SK-N-DZ (cell line): Measurements from ENCODE around the gene DNAJC1.

Experiments
- DNase-seq: peaks from one replicate; pipeline ENCODE4 v3.0.0-alpha.2; 2015; ENCODE audit warnings: low spot score

DNAJC1 gene

DNA sequence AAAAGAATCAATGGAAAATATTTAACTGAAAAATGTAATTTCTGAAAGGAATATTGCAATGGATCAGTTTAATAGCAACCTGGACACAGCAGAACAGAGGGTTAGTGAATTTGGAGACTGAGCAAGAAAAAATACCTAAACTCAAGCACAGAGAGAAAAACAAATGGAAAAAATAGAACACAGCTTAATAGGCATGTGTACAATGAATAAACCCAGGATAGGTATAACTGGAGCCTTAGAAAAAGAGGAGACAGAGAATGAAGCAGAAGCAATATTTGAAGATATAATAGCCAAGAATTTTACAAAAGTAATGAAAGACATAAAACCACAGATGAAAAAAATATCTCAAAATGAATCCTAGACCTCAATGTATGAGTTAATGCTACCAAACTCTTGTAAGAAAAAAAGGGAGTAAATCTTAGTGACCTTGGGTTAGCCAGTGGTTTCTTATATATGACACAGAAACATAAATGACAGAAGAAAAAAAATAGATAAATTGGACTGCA is 2.9 kb upstream of the DNAJC1 start:
- DNase-seq = no peak

DNA sequence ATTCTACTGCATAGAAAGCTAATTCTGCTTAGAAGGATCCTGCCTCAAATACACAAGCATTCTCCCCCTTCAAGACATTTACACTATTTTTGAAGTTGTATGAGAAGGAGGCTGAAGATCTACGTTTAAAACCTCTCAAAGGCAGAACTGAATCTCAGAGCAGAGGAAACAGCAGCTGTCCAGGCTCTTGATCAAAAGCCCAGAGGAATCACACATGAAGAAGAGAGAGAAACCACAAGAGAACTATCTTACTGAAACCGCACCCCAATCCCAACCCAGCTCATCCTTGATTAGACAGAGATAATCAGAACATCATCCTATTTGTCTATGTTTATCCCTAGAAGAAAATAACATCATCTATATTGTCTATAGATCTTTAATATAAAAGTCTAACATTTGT is 2.2 kb upstream of the DNAJC1 start:
- DNase-seq = no peak

- no peak for DNase-seq
These were observed 393 bp upstream of the DNAJC1 start for GRCh38 chr10:22003964-22004281.

DNA sequence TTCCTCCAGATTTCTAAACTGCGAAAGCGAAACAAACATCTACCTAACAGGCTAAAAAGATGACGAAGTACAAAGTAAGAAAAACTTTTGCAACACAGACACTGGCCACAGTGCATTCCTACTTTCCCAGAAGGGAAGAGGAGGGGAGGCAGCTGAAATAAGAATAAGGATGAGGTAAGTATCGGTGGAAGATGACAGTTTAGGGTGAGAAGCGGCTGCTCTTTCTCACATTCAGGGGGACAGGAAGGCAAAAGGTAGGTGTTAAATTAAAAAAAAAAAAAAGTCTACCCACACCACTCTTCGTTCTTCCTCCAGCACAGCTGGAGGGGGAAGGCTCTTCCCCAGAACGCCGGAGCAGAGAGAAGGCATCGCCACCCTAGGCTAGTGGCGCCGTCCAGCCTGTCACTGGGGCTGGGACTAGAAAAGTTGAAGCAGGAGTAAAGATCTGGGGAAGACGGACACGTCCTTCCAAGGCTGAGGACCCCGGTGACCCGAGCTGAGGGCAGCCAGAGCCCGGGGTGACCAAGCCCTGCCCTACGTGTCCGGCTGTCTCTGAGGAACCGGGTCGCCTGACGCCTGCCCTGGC is 846 bp downstream of the DNAJC1 start:
- peak; percentile 9 for DNase-seq

DNA sequence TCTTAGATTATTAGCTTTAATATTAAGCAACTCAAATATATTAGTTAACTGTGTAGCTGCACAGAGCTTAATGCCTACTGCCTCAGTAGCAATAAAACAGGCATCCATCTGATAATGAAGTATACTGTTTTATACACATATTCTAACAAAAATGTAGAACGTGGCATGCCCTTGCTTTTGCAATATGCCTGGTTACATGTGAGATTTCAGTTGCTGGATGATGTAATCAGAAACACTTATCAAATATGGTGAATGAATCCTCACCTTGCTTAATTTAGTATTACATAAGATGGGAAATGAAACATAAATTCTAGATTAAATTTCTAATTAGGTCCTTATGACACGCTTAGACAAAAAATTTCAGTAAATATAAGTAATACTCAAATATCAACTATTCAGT is 8.0 kb downstream of the DNAJC1 start:
- no peak for DNase-seq

DNA sequence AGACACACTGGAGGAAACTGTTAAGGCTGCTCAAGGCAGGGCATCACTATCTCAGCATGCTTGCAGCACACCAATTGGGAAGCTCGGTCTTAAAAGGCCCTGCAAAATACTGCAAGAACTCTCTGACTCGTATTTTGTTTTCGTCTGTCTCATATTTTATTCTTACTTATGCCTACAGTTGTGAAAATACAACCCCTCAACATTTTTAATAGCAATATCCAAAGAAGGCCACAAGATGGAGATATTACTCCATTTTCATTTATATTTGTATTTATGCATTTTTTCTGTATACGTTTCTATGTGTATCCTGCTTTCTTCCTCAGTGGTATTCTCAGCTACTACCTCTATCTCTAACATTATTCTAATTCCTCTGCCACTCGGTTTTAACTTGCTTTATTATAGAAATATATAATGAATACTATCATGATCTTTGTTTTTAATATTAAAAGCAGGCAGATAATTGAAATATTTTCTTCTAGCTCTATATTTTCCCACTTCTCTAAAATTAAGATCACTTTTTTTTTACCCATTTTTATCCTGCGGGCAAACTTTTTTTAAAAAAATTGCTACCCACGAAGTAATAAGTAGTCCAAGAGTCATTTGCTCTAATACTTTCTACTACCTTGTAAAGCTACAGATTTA is 10.0 kb downstream of the DNAJC1 start:
- DNase-seq = peak; percentile 16

DNA sequence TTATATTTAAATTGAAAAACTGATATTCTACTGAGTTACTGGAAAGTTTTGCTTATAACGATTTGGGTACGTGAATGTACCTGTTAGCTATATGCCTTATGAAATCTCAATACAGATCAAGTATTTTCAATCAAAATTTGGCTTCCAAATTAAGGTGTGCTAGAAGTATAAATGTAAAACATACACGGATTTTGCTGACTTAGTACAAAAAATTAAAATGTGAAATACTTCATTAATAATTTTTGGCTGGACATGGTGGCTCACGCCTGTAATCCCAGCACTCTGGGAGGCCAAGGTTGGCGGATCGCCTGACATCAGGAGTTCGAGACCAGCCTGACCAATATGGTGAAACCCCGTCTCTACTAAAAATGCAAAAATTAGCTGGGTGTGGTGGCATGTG is 11.7 kb downstream of the DNAJC1 start:
- no peak for DNase-seq

GRCh38 chr10:21990449-21990848 is 13.1 kb downstream of the DNAJC1 start:
- DNase-seq = no peak

DNA sequence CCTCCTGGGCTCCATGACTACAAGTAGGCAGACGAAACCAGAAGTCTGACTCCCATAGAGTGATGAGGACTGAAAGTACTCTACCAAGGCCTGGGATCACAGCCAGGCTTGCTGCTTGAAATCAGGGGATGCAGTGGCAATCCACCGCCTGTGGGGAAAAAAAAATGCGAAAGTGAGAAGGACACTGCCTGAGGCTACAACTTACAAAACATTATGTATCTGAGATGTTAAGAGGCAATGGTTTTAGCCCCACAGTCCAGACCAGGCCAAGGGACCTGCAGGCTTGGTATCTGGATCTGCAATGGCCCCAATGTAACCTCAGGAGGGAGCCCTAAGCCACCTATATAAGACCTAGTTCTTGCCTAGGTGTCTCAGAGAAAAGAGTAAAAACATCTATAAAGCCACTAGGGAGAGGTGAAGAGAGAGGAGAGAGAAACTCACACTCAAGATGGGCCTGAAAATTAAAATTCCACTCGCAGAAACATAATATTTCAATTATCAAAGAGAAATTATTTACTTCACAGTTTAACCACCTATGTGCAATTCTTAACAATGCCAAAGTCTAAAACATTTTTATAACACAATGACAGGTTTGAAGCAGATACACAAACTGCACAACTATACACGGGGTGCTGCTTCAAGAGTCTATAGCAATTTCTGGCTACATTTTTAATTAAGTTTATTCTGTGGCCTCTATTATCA is 13.9 kb downstream of the DNAJC1 start:
- peak; percentile 68 for DNase-seq

DNA sequence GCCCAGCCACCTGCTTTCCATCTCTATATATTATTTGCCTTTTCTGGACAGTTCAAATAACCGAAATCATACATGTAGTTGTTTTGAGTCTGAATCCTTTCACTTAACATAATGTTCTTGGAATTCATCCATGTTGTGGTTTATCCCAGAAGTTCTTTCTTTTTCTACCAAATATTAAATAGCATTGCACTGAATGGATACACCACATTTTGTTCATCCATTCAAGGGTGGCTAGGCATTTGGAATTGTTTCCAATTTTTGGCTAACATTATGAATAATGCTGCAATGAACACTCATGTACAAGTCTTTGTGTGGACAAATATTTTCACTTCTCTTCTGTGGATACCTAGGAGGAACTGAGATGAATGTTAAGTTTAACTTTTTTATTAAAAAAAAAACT is 18.0 kb downstream of the DNAJC1 start:
- no peak for DNase-seq

DNA sequence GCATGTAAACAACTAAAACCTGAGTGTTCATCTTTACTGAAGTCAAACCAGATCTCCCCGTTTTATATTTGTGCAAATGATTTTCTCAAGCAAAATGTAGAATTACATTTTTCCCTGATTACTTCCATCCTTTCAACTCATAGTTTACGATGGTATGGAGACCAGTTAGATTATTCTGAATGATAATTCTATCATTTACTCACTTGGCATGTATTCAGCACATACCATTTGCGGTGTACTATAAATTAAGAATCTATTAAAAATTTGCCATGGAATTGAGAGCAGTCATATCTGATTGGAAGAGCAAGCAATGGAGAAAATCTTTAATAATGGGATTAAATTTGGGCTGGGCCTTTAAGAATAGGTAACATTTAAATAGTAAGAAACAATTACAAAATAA is 22.4 kb downstream of the DNAJC1 start:
- no peak for DNase-seq

- no peak for DNase-seq
These were observed 22.8 kb downstream of the DNAJC1 start for GRCh38 chr10:21980691-21981090.

DNA sequence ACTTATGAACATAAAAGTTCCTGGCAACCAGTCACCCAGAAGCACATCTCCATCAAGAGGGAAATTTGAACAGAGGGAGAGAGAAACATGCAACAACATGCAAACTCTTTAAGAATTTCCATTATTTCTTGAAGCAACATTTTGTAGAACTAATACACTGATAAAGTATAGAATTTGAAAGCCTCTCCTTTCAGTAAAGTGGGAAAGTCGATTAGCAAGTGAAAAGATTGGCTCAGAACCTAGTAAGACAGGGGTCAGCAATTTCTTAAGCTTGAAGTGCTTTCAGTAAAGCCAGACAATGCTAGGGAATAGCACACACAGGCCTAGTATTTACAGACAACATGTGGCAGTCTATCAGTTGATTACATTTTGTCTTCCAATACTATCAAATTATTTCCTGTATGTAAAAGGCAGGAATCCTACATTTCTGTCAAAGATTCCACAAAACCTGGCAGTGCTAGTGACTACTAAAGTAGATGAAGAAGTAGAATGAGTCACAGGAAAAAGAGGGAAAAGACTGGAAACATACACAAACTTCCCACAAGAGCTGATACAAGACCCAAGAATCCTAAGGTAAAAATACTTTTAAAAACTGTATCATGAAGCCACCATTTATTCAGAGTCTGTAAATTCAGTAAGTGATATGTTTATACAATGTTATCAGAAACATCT is 25.2 kb downstream of the DNAJC1 start:
- DNase-seq = no peak

DNA sequence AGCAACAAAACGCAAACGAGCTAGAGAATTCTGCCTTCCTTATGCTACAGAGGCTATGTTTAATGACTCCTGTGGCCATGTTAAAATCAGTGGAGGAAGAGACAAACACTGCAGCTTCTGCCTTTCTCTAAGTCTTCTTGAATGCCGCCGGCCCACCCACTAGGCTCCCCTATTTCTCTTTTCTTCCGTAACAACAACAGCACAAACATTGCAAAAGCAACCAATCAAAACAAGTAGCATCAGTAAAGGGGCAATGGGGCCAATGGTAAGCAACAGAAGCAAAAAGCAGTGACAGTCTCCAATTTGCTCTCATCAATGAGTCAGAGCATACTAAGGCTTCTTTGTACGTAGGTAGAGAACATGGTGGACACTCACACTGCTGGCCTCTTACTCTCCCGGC is 26.8 kb downstream of the DNAJC1 start:
- DNase-seq = no peak

- no peak for DNase-seq
These were observed 27.2 kb downstream of the DNAJC1 start for GRCh38 chr10:21976280-21976679.

- peak; percentile 36 for DNase-seq
These were observed 28.0 kb downstream of the DNAJC1 start for GRCh38 chr10:21975378-21975990.

DNA sequence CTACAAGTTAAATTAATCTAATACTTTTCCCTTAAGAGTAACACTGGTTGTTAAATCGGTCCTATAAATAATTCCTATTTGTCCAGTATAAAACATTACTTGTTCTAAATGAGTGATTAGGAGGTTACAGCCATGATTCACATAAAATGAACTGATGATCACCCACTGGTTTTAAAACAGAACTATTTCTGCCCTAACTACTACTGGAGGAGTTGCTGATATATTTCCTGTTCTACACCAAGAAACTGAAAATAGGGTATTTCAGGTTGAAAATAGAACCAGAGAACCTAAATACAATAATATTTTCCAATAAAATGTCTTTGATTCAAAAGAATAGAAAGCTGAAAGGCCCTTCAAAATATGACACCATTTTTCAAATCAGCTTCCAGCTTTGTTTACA is 30.9 kb downstream of the DNAJC1 start:
- DNase-seq = no peak

DNA sequence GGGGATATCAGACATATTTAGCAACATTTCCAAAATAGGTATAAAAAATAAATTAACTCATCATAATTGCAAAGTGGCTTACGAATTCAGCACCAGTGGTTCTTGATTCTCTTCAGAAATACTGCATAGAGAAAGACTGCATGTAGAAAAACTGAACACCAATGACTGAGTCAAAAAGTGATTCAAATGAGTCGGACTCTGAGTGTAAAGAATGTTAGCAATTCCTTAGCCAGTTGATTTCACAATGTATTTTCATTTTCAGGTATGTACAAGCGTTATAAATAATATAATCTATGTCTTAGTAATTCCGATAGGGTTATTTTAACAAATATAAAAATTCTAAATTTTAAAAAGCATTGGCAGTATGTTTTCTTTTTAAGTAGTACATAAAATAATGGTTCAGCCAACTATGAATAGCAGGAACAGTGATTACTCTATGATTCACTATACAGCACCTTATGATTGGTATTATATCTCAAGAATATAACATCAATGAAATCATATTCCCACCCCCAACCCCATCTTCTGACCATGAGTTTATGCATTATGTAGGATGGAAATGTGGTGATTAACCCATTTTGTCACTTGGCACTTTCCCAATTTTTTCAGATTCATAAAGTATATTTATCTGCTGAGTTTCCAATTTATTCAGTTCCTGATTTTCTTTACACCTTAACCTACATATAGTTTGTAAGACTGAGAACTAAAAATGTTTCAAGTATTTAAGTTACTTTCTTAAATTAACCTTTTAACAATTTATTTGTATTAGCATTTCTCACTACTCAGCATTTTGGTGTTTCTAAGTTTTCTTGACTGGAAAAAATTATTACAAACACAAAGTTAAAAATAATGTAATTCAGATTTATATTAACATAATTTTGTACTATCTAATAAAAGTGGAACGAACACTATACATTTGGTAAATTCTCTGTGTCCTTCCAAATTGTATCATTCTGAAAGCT is 33.9 kb downstream of the DNAJC1 start:
- DNase-seq = no peak

- DNase-seq = no peak
These were observed 38.4 kb downstream of the DNAJC1 start for GRCh38 chr10:21964983-21965665.

GRCh38 chr10:21962358-21962757 is 41.2 kb downstream of the DNAJC1 start:
- no peak for DNase-seq
